K562 (cell line): ENCODE measurements around the gene MAST3. TPM values are rescaled to one million over a fixed set of nuclear protein-coding genes. Genes with fewer than 3 reads are reported as not detected.

Source experiments
- ARID2 ChIP-seq: fragments of 450-650 bp; IDR thresholded peaks from 2 replicates; pipeline ENCODE4 v1.6.1; 2017; ENCODE audit warnings: antibody characterized with exemption, mild to moderate bottlenecking
- ATF7 ChIP-seq: fragments of 450-650 bp; IDR thresholded peaks from 2 replicates; pipeline ENCODE4 v1.7.1; 2014; ENCODE audit warnings: mild to moderate bottlenecking, moderate library complexity
- CREM ChIP-seq: IDR thresholded peaks from 2 replicates; pipeline ENCODE4 v1.6.1; 2014; ENCODE audit warnings: antibody characterized with exemption, low read depth
- DPF2 ChIP-seq: fragments of 450-650 bp; IDR thresholded peaks from 2 replicates; pipeline ENCODE4 v1.6.1; 2016
- ERF ChIP-seq: fragments of 450-650 bp; formaldehyde crosslinking; IDR thresholded peaks from 2 replicates; pipeline ENCODE4 v1.4.0; 2020; ENCODE audit warnings: mild to moderate bottlenecking, mixed read lengths
- EWSR1 ChIP-seq: fragments of 450-650 bp; IDR thresholded peaks from 2 replicates; pipeline ENCODE4 v1.6.1; 2018; ENCODE audit warnings: borderline replicate concordance, mild to moderate bottlenecking, low read depth, moderate library complexity; ENCODE audit not compliant: partially characterized antibody
- EZH2 ChIP-seq: IDR thresholded peaks from 2 replicates; pipeline ENCODE4 v1.6.1; 2012; ENCODE audit warnings: low read depth, mild to moderate bottlenecking, inconsistent platforms, low read length, borderline replicate concordance
- GTF2E2 ChIP-seq: fragments of 200-800 bp; sonication (Bioruptor generic); IDR thresholded peaks from 2 replicates; pipeline ENCODE4 v1.6.1; 2016; ENCODE audit warnings: missing genetic modification characterization, missing compliant biosample characterization
- HDAC3 ChIP-seq: fragments of 450-650 bp; IDR thresholded peaks from 2 replicates; pipeline ENCODE4 v1.6.1; 2018; ENCODE audit warnings: borderline replicate concordance, mild to moderate bottlenecking, moderate library complexity; ENCODE audit not compliant: partially characterized antibody
- KDM4B ChIP-seq, 2 experiments: fragments of 450-650 bp in 1 of 2; sonication (generic) in 1 of 2; IDR thresholded peaks; 2 replicates each; pipeline ENCODE4 v1.6.1; 2016 to 2017; ENCODE audit warnings: borderline replicate concordance in 2 of 2, antibody characterized with exemption in 1 of 2, low read depth in 1 of 2, mild to moderate bottlenecking in 1 of 2
- POLR3A ChIP-seq: IDR thresholded peaks from 2 replicates; pipeline ENCODE4 v1.6.1; 2011; ENCODE audit warnings: borderline replicate concordance, mild to moderate bottlenecking, moderate library complexity; ENCODE audit not compliant: insufficient read length, insufficient read depth; ENCODE audit errors: extremely low read depth
- ZNF507 ChIP-seq: conservative IDR thresholded peaks from 2 replicates; pipeline ENCODE4 v1.6.1; 2017; ENCODE audit warnings: missing genetic modification characterization, missing compliant biosample characterization
- ZNF707 ChIP-seq: fragments of 250-450 bp; sonication (Bioruptor Pico); conservative IDR thresholded peaks from 2 replicates; pipeline ENCODE4 v1.8.0; 2022; ENCODE audit warnings: inconsistent platforms, mild to moderate bottlenecking, moderate library complexity
- polyA plus RNA-seq, 8 experiments: library from polyadenylated mRNA; depleted of rRNA in 4 of 8; stranded (reverse) in 5 of 8; unstranded in 3 of 8; fragments of >200 nt; fragmentation: Nextera tagmentation in 2 of 8; fragmentation: Illumina TruSeq in 1 of 8; extraction: Ambion mirVana in 2 of 8; extraction: Trizol in 1 of 8; gene quantifications; 2 replicates each; pipeline versions ENCODE4 v1.2.1 to v1.2.3, GENCODE V29; 2011 to 2014; ENCODE audit warnings: inconsistent platforms in 1 of 8, missing spikeins in 1 of 8
- total RNA-seq, 7 experiments: library from RNA; depleted of rRNA in 6 of 7; stranded (reverse); fragments of >200 nt in 6 of 7; fragmentation: Illumina TruSeq in 2 of 7; extraction: Trizol in 2 of 7; gene quantifications; 2 replicates each; pipeline versions ENCODE4 v1.2.1 to v1.2.3, GENCODE V29; 2011 to 2021; ENCODE audit warnings: low replicate concordance in 1 of 7
- TF ChIP-seq, protein P1 (sequence below): fragments of 250-450 bp; sonication (Bioruptor Pico); IDR thresholded peaks from 2 replicates; pipeline ENCODE4 v1.4.0; 2020; ENCODE audit warnings: borderline replicate concordance
- TF ChIP-seq, protein P2 (sequence below): sonication (generic); formaldehyde crosslinking; IDR thresholded peaks from 2 replicates; pipeline ENCODE4 v1.8.1; 2023; ENCODE audit warnings: mild to moderate bottlenecking, missing genetic modification reagents
- TF ChIP-seq, protein P3 (sequence below), 2 experiments: IDR thresholded peaks in 1 of 2; conservative IDR thresholded peaks in 1 of 2; 2 replicates each; pipeline ENCODE4 v1.6.1; 2016; ENCODE audit warnings: low read depth in 2 of 2, mild to moderate bottlenecking in 1 of 2, missing compliant biosample characterization in 1 of 2, missing genetic modification characterization in 1 of 2, moderate library complexity in 1 of 2
- TF ChIP-seq, protein P4 (sequence below): fragments of 450-650 bp; formaldehyde crosslinking; IDR thresholded peaks from 2 replicates; pipeline ENCODE4 v1.4.0; 2020; ENCODE audit warnings: mild to moderate bottlenecking, moderate library complexity

MAST3 gene
- total and polyA plus RNA-seq, 9 of the 15 experiments (the other 6 are each of a cell fraction or from before 2014, with no cell fraction given): 0.94 to 9.9 (median 2.4) TPM

DNA sequence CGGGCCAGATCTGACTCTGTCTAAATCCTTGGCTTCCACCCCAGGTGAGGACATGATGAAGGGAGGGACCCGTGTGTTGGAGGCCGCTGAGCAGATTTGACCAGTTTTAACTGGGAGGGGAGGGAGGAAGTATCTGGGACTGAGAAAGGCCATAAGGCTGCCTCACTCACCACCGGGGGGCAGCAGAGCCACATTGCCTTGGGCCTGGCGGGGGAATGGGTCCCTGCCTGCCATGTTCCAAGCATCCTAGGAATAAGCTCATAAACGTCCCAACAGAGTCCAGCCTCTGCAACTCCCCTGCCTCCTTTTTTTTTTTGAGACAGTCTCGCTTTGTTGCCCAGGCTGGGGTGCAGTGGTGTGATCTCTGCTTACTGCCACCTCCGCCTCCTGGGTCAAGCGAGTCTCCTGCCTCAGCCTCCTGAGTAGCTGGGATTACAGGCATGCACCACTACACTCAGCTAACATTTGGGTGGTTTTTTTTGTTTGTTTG is 15.5 kb downstream of the MAST3 start (continued):
- TF ChIP-seq KDM4B (IDR thresholded peaks at IDR 0.05; ENCODE audit: borderline replicate concordance in 2 of 2, low read depth in 1 of 2): no peak
- TF ChIP-seq, protein P1, sequence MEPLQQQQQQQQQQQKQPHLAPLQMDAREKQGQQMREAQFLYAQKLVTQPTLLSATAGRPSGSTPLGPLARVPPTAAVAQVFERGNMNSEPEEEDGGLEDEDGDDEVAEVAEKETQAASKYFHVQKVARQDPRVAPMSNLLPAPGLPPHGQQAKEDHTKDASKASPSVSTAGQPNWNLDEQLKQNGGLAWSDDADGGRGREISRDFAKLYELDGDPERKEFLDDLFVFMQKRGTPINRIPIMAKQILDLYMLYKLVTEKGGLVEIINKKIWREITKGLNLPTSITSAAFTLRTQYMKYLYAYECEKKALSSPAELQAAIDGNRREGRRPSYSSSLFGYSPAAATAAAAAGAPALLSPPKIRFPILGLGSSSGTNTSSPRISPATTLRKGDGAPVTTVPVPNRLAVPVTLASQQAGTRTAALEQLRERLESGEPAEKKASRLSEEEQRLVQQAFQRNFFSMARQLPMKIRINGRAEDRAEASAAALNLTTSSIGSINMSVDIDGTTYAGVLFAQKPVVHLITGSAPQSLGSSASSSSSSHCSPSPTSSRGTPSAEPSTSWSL (CRISPR knock-in tag): no peak
- no peak for TF ChIP-seq EZH2
- TF ChIP-seq, protein P2, sequence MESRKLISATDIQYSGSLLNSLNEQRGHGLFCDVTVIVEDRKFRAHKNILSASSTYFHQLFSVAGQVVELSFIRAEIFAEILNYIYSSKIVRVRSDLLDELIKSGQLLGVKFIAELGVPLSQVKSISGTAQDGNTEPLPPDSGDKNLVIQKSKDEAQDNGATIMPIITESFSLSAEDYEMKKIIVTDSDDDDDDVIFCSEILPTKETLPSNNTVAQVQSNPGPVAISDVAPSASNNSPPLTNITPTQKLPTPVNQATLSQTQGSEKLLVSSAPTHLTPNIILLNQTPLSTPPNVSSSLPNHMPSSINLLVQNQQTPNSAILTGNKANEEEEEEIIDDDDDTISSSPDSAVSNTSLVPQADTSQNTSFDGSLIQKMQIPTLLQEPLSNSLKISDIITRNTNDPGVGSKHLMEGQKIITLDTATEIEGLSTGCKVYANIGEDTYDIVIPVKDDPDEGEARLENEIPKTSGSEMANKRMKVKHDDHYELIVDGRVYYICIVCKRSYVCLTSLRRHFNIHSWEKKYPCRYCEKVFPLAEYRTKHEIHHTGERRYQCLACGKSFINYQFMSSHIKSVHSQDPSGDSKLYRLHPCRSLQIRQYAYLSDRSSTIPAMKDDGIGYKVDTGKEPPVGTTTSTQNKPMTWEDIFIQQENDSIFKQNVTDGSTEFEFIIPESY: peak; percentile 33; the same call in 1 of the 2 replicates
- no peak for TF ChIP-seq POLR3A
- TF ChIP-seq HDAC3: no peak
- 0 out of 2 replicates have a peak, but pooled peaks have one; percentile 31 for TF ChIP-seq ATF7
- TF ChIP-seq ZNF707 (CRISPR knock-in tag): no peak
- TF ChIP-seq, protein P3, sequence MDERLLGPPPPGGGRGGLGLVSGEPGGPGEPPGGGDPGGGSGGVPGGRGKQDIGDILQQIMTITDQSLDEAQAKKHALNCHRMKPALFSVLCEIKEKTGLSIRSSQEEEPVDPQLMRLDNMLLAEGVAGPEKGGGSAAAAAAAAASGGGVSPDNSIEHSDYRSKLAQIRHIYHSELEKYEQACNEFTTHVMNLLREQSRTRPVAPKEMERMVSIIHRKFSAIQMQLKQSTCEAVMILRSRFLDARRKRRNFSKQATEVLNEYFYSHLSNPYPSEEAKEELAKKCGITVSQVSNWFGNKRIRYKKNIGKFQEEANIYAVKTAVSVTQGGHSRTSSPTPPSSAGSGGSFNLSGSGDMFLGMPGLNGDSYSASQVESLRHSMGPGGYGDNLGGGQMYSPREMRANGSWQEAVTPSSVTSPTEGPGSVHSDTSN (CRISPR knock-in tag; IDR thresholded peaks at IDR 0.05; ENCODE audit: low read depth): no peak
- TF ChIP-seq, protein P3 (tag; conservative IDR thresholded peaks at IDR 0.05; ENCODE audit: low read depth): no peak
- no peak for TF ChIP-seq EWSR1
- TF ChIP-seq, protein P4, sequence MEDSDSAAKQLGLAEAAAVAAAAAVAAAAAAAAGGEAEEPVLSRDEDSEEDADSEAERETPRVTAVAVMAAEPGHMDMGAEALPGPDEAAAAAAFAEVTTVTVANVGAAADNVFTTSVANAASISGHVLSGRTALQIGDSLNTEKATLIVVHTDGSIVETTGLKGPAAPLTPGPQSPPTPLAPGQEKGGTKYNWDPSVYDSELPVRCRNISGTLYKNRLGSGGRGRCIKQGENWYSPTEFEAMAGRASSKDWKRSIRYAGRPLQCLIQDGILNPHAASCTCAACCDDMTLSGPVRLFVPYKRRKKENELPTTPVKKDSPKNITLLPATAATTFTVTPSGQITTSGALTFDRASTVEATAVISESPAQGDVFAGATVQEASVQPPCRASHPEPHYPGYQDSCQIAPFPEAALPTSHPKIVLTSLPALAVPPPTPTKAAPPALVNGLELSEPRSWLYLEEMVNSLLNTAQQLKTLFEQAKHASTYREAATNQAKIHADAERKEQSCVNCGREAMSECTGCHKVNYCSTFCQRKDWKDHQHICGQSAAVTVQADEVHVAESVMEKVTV (CRISPR knock-in tag): peak; percentile 44; the same call in 1 of the 2 replicates
- no peak for TF ChIP-seq GTF2E2
- TF ChIP-seq DPF2: no peak
- 0 out of 2 replicates have a peak, but pooled peaks have one; percentile 9 for TF ChIP-seq CREM
- TF ChIP-seq ARID2: no peak
- TF ChIP-seq ERF: no peak
- no peak for TF ChIP-seq ZNF507 (tag)
